GM12891 (cell line): Measurements from ENCODE around the gene HHAT.

Experiments used
- DNase-seq: peaks from one replicate; pipeline ENCODE4 v3.0.0; 2011; ENCODE audit warnings: low spot score; ENCODE audit not compliant: insufficient read length
- FAIRE-seq: peaks from 2 replicates; lab custom pipeline; 2011; peaks lifted over from hg19 to GRCh38; lab: Jason Lieb, UNC
- PAX5 ChIP-seq: IDR thresholded peaks from 2 replicates; pipeline ENCODE4 v1.6.1; 2011; ENCODE audit warnings: low read length, moderate library complexity, mild to moderate bottlenecking; ENCODE audit not compliant: insufficient read depth, severe bottlenecking
- POLR2A ChIP-seq: IDR thresholded peaks from 2 replicates; pipeline ENCODE4 v1.6.1; 2011; ENCODE audit warnings: low read depth, low read length, control low read depth
- POLR2AphosphoS5 ChIP-seq: IDR thresholded peaks from 2 replicates; pipeline ENCODE4 v1.6.1; 2011; ENCODE audit warnings: low read depth, low read length, control low read depth
- POU2F2 ChIP-seq: IDR thresholded peaks from 2 replicates; pipeline ENCODE4 v1.6.1; 2011; ENCODE audit warnings: low read depth, mild to moderate bottlenecking, control low read depth, low read length, moderate library complexity
- SPI1 ChIP-seq: IDR thresholded peaks from 2 replicates; pipeline ENCODE4 v1.6.1; 2011; ENCODE audit warnings: low read depth, low read length, control low read depth
- TAF1 ChIP-seq: IDR thresholded peaks from 2 replicates; pipeline ENCODE4 v1.6.1; 2011; ENCODE audit warnings: low read depth, low read length, control low read depth

The HHAT gene

DNA sequence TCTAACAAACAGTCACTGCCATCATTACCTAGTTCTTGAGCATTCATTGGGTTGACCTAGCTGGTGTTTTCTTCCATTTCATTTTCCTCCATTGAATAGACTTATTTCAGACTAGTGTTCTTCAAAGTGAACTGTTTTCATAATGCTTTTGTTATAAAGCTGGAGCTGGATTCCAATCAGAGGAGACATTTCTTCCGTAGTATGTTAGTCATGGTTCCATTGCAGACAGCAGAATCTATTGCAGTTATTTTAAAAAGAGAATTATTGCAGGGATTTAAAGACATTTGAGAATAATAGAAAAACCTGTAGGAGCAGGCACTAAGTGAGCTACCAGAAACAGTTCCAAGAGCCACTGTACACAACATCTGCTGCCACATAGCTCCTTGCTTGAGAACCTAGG lies 50.0 kb downstream of the HHAT start:
- TF ChIP-seq SPI1 (no peak), POLR2A (no peak), TAF1 (no peak), PAX5 (no peak), POLR2AphosphoS5 (no peak), POU2F2 (no peak)
- FAIRE-seq: no peak
- DNase-seq: no peak

- DNase-seq (no peak), FAIRE-seq (no peak)
- TF ChIP-seq POLR2AphosphoS5: no peak
- no peak for TF ChIP-seq SPI1
- no peak for TF ChIP-seq TAF1
- no peak for TF ChIP-seq POLR2A
- no peak for TF ChIP-seq PAX5
- TF ChIP-seq POU2F2: no peak
These were observed 53.2 kb downstream of the HHAT start for GRCh38 chr1:210381934-210382333.

- FAIRE-seq (no peak), DNase-seq (no peak)
- TF ChIP-seq PAX5 (no peak), SPI1 (no peak), TAF1 (no peak), POLR2A (no peak), POU2F2 (no peak), POLR2AphosphoS5 (no peak)
These were observed 55.9 kb downstream of the HHAT start for GRCh38 chr1:210384625-210385024.

- no peak for TF ChIP-seq SPI1
- no peak for TF ChIP-seq POU2F2
- no peak for TF ChIP-seq PAX5
- no peak for DNase-seq
- no peak for FAIRE-seq
These were observed 56.5 kb downstream of the HHAT start for GRCh38 chr1:210385228-210385627.

- DNase-seq: no peak
- TF ChIP-seq POLR2A: no peak
- TF ChIP-seq SPI1: no peak
- no peak for TF ChIP-seq POLR2AphosphoS5
- TF ChIP-seq TAF1: no peak
- no peak for TF ChIP-seq POU2F2
- TF ChIP-seq PAX5: no peak
- peak; percentile 40 for FAIRE-seq
These were observed 65.6 kb downstream of the HHAT start for GRCh38 chr1:210394281-210394821.

GRCh38 chr1:210396541-210396940 lies 67.8 kb downstream of the HHAT start:
- TF ChIP-seq SPI1: no peak
- no peak for TF ChIP-seq POLR2AphosphoS5
- TF ChIP-seq TAF1: no peak
- no peak for TF ChIP-seq POU2F2
- no peak for TF ChIP-seq PAX5
- no peak for TF ChIP-seq POLR2A
- FAIRE-seq: no peak
- DNase-seq: no peak

DNA sequence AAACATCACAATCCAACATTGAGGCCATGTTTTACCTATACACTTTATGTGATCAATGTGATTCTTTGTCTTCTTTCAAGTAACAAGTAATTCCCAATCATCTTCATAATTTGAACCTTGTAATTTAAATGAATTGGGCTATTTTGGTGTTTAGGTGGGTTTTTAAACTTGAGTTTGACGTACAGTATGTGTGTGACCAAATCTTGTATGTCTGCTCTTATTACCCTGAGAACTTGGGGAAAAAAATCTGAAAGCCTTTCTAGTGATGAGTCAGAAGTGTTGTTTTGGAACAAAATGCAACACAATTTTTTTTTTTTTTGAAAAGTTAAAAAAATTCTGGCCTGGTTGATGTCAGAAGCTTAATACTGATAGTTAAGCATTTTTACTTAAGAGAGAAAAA lies 68.5 kb downstream of the HHAT start:
- FAIRE-seq: no peak

GRCh38 chr1:210397681-210398080 lies 69.0 kb downstream of the HHAT start:
- DNase-seq (no peak), FAIRE-seq (no peak)
- TF ChIP-seq SPI1: no peak
- TF ChIP-seq POU2F2: no peak
- no peak for TF ChIP-seq PAX5
- no peak for TF ChIP-seq TAF1
- no peak for TF ChIP-seq POLR2A
- no peak for TF ChIP-seq POLR2AphosphoS5

More for the DNA sequence above, 68.5 kb downstream of the HHAT start:
- DNase-seq: no peak
- TF ChIP-seq POU2F2 (no peak), SPI1 (no peak), PAX5 (no peak), POLR2AphosphoS5 (no peak), TAF1 (no peak), POLR2A (no peak)

DNA sequence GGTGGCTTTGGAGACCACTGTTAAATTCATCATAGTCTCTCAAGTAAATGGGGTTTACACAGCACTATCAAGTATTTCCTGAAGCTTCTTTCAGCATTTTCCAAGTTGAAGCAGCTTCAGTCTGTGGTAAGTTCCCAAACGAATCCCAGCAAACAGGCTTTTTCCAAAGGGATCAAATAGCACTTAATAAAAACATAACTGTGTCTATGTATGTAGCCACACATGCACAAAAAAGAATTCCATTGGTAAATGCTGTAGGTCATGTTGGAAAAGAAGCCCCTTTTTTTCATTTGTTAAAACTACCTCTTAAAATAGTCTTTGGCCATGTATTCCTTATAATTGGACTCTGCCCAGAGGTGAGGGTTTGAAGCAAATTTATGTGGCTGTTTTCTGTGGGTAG lies 69.8 kb downstream of the HHAT start:
- no peak for FAIRE-seq
- TF ChIP-seq POLR2A (no peak), POLR2AphosphoS5 (no peak), SPI1 (no peak), PAX5 (no peak), POU2F2 (no peak), TAF1 (no peak)
- DNase-seq: no peak

DNA sequence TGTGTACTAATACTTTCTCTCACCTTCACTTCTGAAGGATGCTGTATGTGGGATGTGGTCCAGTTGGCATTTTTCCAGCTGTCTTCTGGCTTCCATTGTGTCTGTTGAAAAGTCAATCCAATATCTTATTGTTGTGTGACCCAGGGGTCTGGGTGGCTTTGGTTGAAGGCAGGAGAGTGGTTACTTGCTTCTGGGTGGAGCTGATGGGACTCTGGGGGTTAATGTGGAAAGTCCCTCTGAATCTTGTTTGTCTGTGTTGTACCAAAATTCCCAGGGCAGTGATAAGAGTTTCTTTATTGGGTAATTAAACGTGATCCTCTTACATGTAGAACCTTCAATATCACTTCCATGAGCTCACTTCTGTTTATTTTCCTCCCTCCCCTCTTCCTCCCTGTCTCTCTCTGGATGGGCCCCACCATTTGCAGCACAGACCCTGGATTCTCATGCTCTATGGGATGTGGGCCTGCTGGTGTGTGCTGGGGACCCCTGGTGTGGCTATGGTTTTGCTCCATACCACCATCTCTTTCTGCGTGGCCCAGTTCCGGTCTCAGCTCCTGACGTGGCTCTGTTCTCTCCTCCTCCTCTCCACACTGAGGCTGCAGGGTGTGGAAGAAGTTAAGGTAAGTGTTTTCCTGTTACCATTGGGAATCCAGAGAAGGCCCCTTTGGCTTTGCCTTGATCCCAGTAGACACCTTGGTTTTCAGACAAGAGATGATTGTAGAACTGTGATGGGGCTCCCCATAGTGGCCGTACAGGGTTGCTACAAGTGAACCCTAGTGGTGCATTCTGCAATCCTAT lies 71.5 kb downstream of the HHAT start:
- peak; percentile 87 for FAIRE-seq
- no peak for TF ChIP-seq POU2F2
- no peak for TF ChIP-seq POLR2AphosphoS5
- no peak for TF ChIP-seq PAX5
- no peak for TF ChIP-seq POLR2A
- TF ChIP-seq SPI1: no peak
- no peak for TF ChIP-seq TAF1
- peak; percentile 15 for DNase-seq

DNA sequence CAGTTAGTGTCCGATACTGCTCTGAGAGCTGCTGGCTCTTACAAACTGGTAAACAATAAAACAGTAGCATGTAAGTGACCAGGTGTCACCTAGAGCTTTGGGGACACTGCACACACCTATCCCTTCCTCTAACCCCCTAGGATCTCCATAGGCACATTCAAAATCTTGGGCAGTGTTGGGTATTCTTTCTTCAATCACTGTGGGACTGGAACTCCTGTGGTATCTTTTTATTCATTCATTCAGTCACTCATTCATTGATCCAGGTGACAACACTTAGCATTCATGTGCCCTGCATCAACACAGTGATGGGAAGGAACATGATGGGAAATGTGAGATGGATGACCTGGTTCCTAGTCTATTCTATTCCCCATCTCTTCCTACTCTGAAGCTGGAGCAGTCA lies 73.9 kb downstream of the HHAT start:
- no peak for FAIRE-seq
- DNase-seq: no peak
- TF ChIP-seq PAX5 (no peak), POLR2AphosphoS5 (no peak), SPI1 (no peak), TAF1 (no peak), POLR2A (no peak), POU2F2 (no peak)
